Muscle of leg (tissue), 11 donors: ENCODE measurements around the gene AOPEP. TPM values are rescaled to one million over a fixed set of nuclear protein-coding genes. Genes with fewer than 3 reads are reported as not detected.

Experiments used
- DNase-seq: peaks from one replicate; pipeline ENCODE4 v3.0.0; 2013
- H3K27ac ChIP-seq: one replicate; pipeline ENCODE4 v1.5.1; 2013; ENCODE audit warnings: mild to moderate bottlenecking, low read length, control low read depth
- H3K27me3 ChIP-seq: one replicate; pipeline ENCODE4 v1.6.1; 2013; ENCODE audit warnings: low read length; ENCODE audit not compliant: control insufficient read depth, insufficient read depth
- H3K36me3 ChIP-seq: one replicate; pipeline ENCODE4 v1.6.1; 2013; ENCODE audit warnings: low read length; ENCODE audit not compliant: control insufficient read depth, insufficient read depth
- H3K4me1 ChIP-seq: one replicate; pipeline ENCODE4 v1.6.1; 2013; ENCODE audit warnings: low read length; ENCODE audit not compliant: control insufficient read depth, insufficient read depth
- H3K4me3 ChIP-seq: one replicate; pipeline ENCODE4 v1.5.1; 2013; ENCODE audit warnings: low read length, control low read depth
- H3K9me3 ChIP-seq: replicated peaks from 2 replicates; pipeline ENCODE4 v1.6.1; 2013; ENCODE audit warnings: low read depth, low read length; ENCODE audit not compliant: control insufficient read depth
- WGBS: methylation state at CpG from one replicate; pipeline ENCODE4 v1.1.5; 2013; ENCODE audit warnings: missing lambda C conversion rate; ENCODE audit not compliant: insufficient coverage; 5-methylcytosine and 5-hydroxymethylcytosine counted together
- polyA plus RNA-seq, 8 donors: library from polyadenylated mRNA; unstranded; fragments of 120-200 nt; gene quantifications; one replicate each; pipeline versions ENCODE4 v1.2.1 to v1.2.3, GENCODE V29; 2013; ENCODE audit warnings: inconsistent platforms in 1 of 8, low replicate concordance in 1 of 8; ENCODE audit not compliant: insufficient read length in 8 of 8, insufficient read depth in 1 of 8
- total RNA-seq: library from RNA; stranded (reverse); fragments of 120-200 nt; gene quantifications from one replicate; pipeline ENCODE4 v1.2.4, GENCODE V29; 2013

Gene AOPEP
- total and polyA plus RNA-seq, 9 donors, result 35.0 to 52.3 (median 43.3) TPM

GRCh38 chr9:95088421-95089161, 362.1 kb downstream of the AOPEP start:
- no peaks in the 10 kb centered on the region for H3K27me3 ChIP-seq
- WGBS, result 94% methylated on average over 12 of the region's 26 CpGs
- DNase-seq, result no peak
- no peaks in the 10 kb centered on the region for H3K9me3 ChIP-seq
- peak overlapping the region; percentile 38 for H3K27ac ChIP-seq
- H3K4me3 ChIP-seq, result no peak overlapping the region
- H3K36me3 ChIP-seq, result peaks cover 30% of the 10 kb centered on the region
- H3K4me1 ChIP-seq, result peaks cover 74% of the 10 kb centered on the region

- Histone ChIP-seq H3K4me1 (peaks cover 80% of the 10 kb centered on the region), H3K27me3 (no peaks in the 10 kb centered on the region), H3K9me3 (no peaks in the 10 kb centered on the region), H3K27ac (peak overlapping the region; percentile 94), H3K4me3 (no peak overlapping the region), H3K36me3 (peaks cover 33% of the 10 kb centered on the region)
- WGBS, result 53% methylated on average over 10 of the region's 16 CpGs
- no peak for DNase-seq
These were observed 362.9 kb downstream of the AOPEP start for GRCh38 chr9:95089257-95090022.

- Histone ChIP-seq H3K27ac (peak overlapping the region; percentile 94), H3K36me3 (peaks cover 29% of the 10 kb centered on the region), H3K4me3 (no peak overlapping the region), H3K9me3 (no peaks in the 10 kb centered on the region), H3K4me1 (peaks cover 78% of the 10 kb centered on the region), H3K27me3 (no peaks in the 10 kb centered on the region)
- 51% methylated on average over 21 of the region's 22 CpGs for WGBS
- DNase-seq, result peak; percentile 72
These were observed 363.7 kb downstream of the AOPEP start for GRCh38 chr9:95090023-95090791.

DNA sequence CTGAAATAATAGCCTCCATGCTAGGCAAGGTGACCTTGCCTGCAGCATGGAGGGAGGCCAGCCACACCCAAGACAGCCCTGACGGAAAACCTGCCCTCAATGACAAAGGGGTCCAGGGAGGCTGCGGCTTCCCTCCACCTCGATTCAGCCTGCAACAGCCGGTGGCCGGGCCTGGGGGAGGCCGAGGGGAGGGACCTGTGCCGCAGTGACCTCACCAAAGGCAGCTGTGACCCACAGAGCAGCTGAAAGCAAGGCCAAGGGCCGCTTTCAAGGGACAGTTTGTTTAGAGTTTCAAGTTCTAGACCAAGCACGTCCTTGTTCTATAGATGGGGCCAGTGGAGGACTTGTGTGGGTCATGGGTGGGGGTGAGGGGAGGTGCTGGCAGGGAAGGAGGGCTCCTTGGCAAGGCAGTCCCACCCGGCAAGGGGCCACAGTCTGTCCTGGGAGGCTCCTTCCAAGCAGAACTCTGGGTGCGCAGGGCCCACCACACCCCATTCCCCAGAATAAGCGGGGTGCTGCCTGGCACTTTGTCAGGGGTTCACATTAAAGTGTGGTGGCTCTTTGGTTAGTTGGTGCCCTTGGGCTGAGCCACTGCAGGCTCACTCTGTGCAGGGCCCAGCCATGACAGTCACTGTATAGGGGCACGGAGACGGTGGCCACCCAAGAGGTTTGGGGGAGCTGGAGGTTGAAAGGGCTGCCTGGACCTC, 364.5 kb downstream of the AOPEP start:
- DNase-seq, result peak; percentile 77
- H3K4me1 ChIP-seq, result peaks cover 78% of the 10 kb centered on the region
- 65% methylated on average over 12 of the region's 14 CpGs for WGBS
- H3K27me3 ChIP-seq, result no peaks in the 10 kb centered on the region
- H3K36me3 ChIP-seq, result peaks cover 22% of the 10 kb centered on the region
- no peak overlapping the region for H3K4me3 ChIP-seq
- peak overlapping the region; percentile 94 for H3K27ac ChIP-seq
- no peaks in the 10 kb centered on the region for H3K9me3 ChIP-seq

GRCh38 chr9:95091601-95092261, 365.2 kb downstream of the AOPEP start:
- Histone ChIP-seq H3K36me3 (peaks cover 18% of the 10 kb centered on the region), H3K4me3 (no peak overlapping the region), H3K27ac (peak overlapping the region; percentile 94), H3K9me3 (no peaks in the 10 kb centered on the region), H3K27me3 (no peaks in the 10 kb centered on the region), H3K4me1 (peaks cover 78% of the 10 kb centered on the region)
- no CpG with 5 or more reads among the region's 12 CpGs for WGBS
- no peak for DNase-seq

DNA sequence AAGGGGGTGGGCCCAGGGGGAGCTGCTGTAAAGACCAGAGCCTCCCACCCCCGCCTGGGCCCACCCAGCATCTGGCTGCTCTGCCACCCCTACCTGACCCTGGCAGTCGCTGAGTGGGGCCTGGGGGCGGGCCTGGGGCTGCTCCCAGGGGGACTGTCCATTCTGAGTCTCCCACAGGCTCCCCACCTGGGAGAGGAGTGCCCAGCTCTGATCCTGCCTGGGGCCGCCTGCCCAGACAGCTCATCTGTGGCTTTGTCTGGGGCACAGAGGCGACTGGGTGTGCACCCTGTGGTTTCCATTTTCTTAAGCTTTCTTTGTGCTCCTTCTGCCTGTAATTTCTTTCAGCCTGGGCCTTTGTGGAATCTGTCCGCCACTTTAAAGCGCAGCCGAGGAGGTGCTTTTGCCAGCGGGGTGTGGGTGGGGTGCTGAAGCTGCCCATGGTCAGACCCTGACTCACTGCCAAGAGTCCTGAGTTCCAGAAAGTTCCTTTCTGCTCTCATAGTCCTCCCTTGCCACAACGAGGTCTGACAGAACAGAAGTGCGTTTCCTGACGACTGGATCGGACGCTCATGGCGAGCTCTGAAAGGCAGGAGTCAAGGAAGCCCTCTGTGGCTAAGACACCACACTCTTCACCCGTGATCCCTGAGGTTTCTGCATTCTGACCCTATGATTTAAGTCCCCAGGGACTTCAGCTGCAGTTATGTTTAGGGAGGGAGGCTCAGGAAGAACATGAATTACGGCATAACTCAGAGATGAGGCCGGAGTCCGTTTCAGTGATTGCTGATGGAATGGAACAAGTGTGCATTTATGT, 366.0 kb downstream of the AOPEP start:
- peaks cover 23% of the 10 kb centered on the region for H3K36me3 ChIP-seq
- no peaks in the 10 kb centered on the region for H3K9me3 ChIP-seq
- no peaks in the 10 kb centered on the region for H3K27me3 ChIP-seq
- H3K4me1 ChIP-seq, result peaks cover 80% of the 10 kb centered on the region
- no peak overlapping the region for H3K4me3 ChIP-seq
- H3K27ac ChIP-seq, result peak overlapping the region; percentile 94
- 53% methylated on average over 14 of the region's 19 CpGs for WGBS
- no peak for DNase-seq

GRCh38 chr9:95093586-95093985, 367.1 kb downstream of the AOPEP start:
- peaks cover 89% of the 10 kb centered on the region for H3K4me1 ChIP-seq
- 78% methylated on average over 15 of the region's 16 CpGs for WGBS

DNA sequence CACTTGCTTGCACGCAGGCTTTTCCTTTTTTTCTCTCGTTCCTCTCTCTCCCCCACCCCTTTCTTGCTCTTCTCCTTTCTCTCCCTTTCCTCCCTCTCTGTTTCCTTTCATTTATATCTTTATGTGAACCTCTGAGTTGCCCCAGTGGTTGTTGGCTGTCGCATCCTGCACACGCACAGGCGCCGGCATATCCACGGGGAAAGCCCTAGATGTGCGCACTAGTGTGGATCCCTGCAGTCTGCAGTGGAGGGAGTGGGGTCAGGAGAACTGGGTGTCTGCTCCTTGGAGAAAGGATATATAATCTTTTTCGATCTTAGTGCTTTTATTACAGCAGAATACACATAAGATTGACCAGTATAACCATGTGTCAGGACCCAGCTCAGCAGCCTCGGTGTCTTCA, 367.5 kb downstream of the AOPEP start:
- no peak for DNase-seq
- Histone ChIP-seq H3K27ac (peak overlapping the region; percentile 94), H3K4me3 (no peak overlapping the region), H3K36me3 (peaks cover 20% of the 10 kb centered on the region), H3K4me1 (peaks cover 89% of the 10 kb centered on the region), H3K9me3 (no peaks in the 10 kb centered on the region), H3K27me3 (no peaks in the 10 kb centered on the region)
- WGBS, result 75% methylated on average over 8 of the region's 10 CpGs

More at GRCh38 chr9:95093586-95093985, 367.1 kb downstream of the AOPEP start:
- H3K27ac ChIP-seq, result peak overlapping the region; percentile 94
- H3K9me3 ChIP-seq, result no peaks in the 10 kb centered on the region
- H3K4me3 ChIP-seq, result no peak overlapping the region
- H3K36me3 ChIP-seq, result peaks cover 24% of the 10 kb centered on the region
- no peaks in the 10 kb centered on the region for H3K27me3 ChIP-seq
- DNase-seq, result no peak
